Measurements from ENCODE around the gene TRPV3. TPM values are rescaled to one million over a fixed set of nuclear protein-coding genes. Genes with fewer than 3 reads are reported as not detected.
A peak's percentile ranks its signal among the peaks of the same experiment; 100 is the strongest.

The TRPV3 gene
- total and polyA plus RNA-seq, 2 of the 8 experiments (the other 6 are each of a cell fraction or from before 2014, with no cell fraction given), result 0.56 to 1.0 TPM

DNA sequence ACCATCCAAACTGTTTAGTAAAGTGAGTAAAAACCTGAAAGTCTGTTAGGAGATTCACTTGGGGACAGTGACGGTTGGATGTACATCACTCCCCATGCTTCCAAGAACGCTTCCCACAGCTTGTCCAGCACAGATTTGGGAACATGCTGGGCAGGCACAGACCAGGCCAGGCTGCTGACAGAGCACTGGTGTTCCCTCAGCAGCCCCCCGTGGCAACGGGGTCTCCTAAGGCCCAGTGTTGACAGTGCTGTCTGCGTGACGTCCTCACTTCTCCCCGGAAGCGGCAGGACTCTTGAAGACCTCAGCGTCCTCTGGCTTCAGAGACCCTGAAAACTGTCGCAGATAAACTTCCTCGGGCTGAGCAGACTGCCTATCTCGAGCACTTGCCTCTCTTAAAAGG is 8.9 kb upstream of the TRPV3 start:
- Histone ChIP-seq H3K9ac (replicated peaks in 1 of 4; ENCODE audit: extremely low read depth in 1 of 4, low read depth in 3 of 4, low read length in 3 of 4) (no peak overlapping the region), H4K91ac (replicated peaks; ENCODE audit: insufficient read length, low read length) (no peak overlapping the region), H2BK120ac (replicated peaks; ENCODE audit: low read depth, low read length) (no peak overlapping the region), H2AFZ (ENCODE audit: low read length) (no peak overlapping the region), H3K4me1 (replicated peaks in 1 of 4; ENCODE audit: control insufficient read depth in 3 of 4, insufficient read depth in 4 of 4, low read length in 3 of 4) (no peaks in the 10 kb centered on the region; a peak in 2 of 7 replicates), H3K56ac (replicated peaks; ENCODE audit: insufficient read length, low read depth, low read length) (no peak overlapping the region), H4K20me1 (replicated peaks in 1 of 2; ENCODE audit: control insufficient read depth in 1 of 2, insufficient read depth in 2 of 2, low read length in 2 of 2) (peaks cover 0 to 1% of the 10 kb centered on the region in 2 experiments), H4K8ac (ENCODE audit: extremely low read depth, insufficient read depth, low read length) (no peak overlapping the region), H3K4me3 (ENCODE audit: extremely low read depth in 1 of 4, insufficient read depth in 2 of 4, low read depth in 3 of 4, low read length in 4 of 4) (no peak overlapping the region), H3K27me3 (replicated peaks in 1 of 4; ENCODE audit: control insufficient read depth in 3 of 4, extremely low read depth in 1 of 4, insufficient read depth in 3 of 4, low read length in 3 of 4) (no peaks in the 10 kb centered on the region), H3K36me3 (ENCODE audit: control insufficient read depth in 2 of 4, insufficient read depth in 4 of 4, low read length in 3 of 4) (peaks cover 0 to 9% (median 1%) of the 10 kb centered on the region in 4 experiments; a peak in 3 of 8 replicates), H3K18ac (ENCODE audit: extremely low read depth, low read length) (no peak overlapping the region), H3K79me1 (ENCODE audit: low read depth, low read length) (no peaks in the 10 kb centered on the region), H3K23me2 (ENCODE audit: low read depth, low read length) (no peaks in the 10 kb centered on the region), H2BK20ac (ENCODE audit: low read length) (no peak overlapping the region), H4K5ac (ENCODE audit: insufficient read length, low read depth, low read length) (no peak overlapping the region), H2BK15ac (ENCODE audit: low read length) (0 out of 2 replicates have a peak overlapping the region, but pooled peaks have one; percentile 29), H3K79me2 (ENCODE audit: control insufficient read depth in 1 of 2, insufficient read depth in 2 of 2, low read length in 2 of 2) (no peaks in the 10 kb centered on the region), H3K23ac (ENCODE audit: insufficient read length) (no peak overlapping the region), H3K14ac (ENCODE audit: insufficient read length) (no peak overlapping the region), H3K27ac (ENCODE audit: low read depth, low read length) (no peak overlapping the region), H3K4me2 (ENCODE audit: insufficient read depth in 1 of 2, low read depth in 2 of 2, low read length in 2 of 2) (no peak overlapping the region), H2BK5ac (ENCODE audit: low read depth, low read length) (no peak overlapping the region), H2AK5ac (ENCODE audit: low read depth, low read length) (no peak overlapping the region), H3K9me3 (ENCODE audit: insufficient read depth in 2 of 2, low read depth in 1 of 2, low read length in 1 of 2) (no peaks in the 10 kb centered on the region; a peak in 1 of 4 replicates), H3K4ac (replicated peaks; ENCODE audit: insufficient read length, low read depth, low read length) (no peak overlapping the region), H2BK12ac (ENCODE audit: low read depth, low read length) (no peak overlapping the region)
- FAIRE-seq, result no peak
- DNase-seq (ENCODE audit: low read depth in 1 of 2, low spot score in 2 of 2), result no peak
- 87% methylated on average over 12 of the region's 12 CpGs; no CpG with 5 or more reads in 1 of the 2 experiments for WGBS, 2 experiments (ENCODE audit: extremely low coverage in 1 of 2, insufficient coverage in 1 of 2, insufficient read length in 1 of 2, insufficient replicate concordance in 2 of 2, low coverage in 1 of 2, low lambda C conversion rate in 2 of 2, missing lambda C conversion rate in 1 of 2)
- ChIA-PET CTCF (ENCODE audit: partially characterized antibody) (no interaction called here), POLR2A (ENCODE audit: partially characterized antibody) (no interaction called here)
- TF ChIP-seq GTF2F1 (IDR thresholded peaks at IDR 0.05; ENCODE audit: borderline replicate concordance, low read depth, low read length) (no peak), CREB1 (IDR thresholded peaks at IDR 0.05) (no peak), SUZ12 (IDR thresholded peaks at IDR 0.05; ENCODE audit: low read length) (no peak), POLR2AphosphoS5 (IDR thresholded peaks at IDR 0.05; ENCODE audit: low read depth, low read length) (no peak), HDAC2 (IDR thresholded peaks at IDR 0.05; ENCODE audit: borderline replicate concordance in 1 of 2, low read depth in 2 of 2, low read length in 2 of 2) (no peak), SP2 (IDR thresholded peaks at IDR 0.05; ENCODE audit: low read length) (no peak), KDM1A (IDR thresholded peaks at IDR 0.05; ENCODE audit: borderline replicate concordance, low read length) (no peak), JUN (IDR thresholded peaks at IDR 0.05; ENCODE audit: low read depth, low read length) (no peak), CEBPB (IDR thresholded peaks at IDR 0.05; ENCODE audit: low read depth, low read length) (no peak), ASH2L (IDR thresholded peaks at IDR 0.05; ENCODE audit: low read length) (no peak)
- TF ChIP-seq, protein P1, sequence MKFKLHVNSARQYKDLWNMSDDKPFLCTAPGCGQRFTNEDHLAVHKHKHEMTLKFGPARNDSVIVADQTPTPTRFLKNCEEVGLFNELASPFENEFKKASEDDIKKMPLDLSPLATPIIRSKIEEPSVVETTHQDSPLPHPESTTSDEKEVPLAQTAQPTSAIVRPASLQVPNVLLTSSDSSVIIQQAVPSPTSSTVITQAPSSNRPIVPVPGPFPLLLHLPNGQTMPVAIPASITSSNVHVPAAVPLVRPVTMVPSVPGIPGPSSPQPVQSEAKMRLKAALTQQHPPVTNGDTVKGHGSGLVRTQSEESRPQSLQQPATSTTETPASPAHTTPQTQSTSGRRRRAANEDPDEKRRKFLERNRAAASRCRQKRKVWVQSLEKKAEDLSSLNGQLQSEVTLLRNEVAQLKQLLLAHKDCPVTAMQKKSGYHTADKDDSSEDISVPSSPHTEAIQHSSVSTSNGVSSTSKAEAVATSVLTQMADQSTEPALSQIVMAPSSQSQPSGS (IDR thresholded peaks at IDR 0.05; ENCODE audit: low read length), result no peak
- TF ChIP-seq, protein P2, sequence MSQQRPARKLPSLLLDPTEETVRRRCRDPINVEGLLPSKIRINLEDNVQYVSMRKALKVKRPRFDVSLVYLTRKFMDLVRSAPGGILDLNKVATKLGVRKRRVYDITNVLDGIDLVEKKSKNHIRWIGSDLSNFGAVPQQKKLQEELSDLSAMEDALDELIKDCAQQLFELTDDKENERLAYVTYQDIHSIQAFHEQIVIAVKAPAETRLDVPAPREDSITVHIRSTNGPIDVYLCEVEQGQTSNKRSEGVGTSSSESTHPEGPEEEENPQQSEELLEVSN (IDR thresholded peaks at IDR 0.05), result no peak

Data from H1 (cell line).